ENCODE results near the gene BDKRB2. TPM values are rescaled to one million over a fixed set of nuclear protein-coding genes. Genes with fewer than 3 reads are reported as not detected.
A peak's percentile ranks its signal among the peaks of the same experiment; 100 is the strongest.

The BDKRB2 gene
- total RNA-seq, 1 donor from 2014 or later = 10.1 TPM

DNA sequence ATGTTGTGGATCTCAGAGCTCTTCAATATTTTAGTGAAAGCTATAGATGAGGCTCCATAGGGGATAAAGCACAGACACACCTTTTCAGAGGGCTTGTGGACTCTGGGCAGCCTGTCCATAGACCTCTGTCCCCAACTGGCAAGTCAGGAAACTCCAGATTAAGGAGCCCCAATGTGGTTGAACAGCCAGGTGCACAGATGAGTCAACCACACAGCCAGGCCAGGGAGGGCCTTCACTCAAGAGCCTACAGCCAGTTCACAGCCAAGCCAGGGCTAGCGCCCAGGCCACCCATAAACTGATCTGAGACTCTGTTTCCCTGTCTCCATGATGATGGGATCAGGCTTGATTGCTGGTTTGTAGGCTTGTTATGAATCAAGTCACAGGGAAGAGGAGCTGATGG lies 1.0 kb upstream of the BDKRB2 start:
- TF ChIP-seq, protein P1, sequence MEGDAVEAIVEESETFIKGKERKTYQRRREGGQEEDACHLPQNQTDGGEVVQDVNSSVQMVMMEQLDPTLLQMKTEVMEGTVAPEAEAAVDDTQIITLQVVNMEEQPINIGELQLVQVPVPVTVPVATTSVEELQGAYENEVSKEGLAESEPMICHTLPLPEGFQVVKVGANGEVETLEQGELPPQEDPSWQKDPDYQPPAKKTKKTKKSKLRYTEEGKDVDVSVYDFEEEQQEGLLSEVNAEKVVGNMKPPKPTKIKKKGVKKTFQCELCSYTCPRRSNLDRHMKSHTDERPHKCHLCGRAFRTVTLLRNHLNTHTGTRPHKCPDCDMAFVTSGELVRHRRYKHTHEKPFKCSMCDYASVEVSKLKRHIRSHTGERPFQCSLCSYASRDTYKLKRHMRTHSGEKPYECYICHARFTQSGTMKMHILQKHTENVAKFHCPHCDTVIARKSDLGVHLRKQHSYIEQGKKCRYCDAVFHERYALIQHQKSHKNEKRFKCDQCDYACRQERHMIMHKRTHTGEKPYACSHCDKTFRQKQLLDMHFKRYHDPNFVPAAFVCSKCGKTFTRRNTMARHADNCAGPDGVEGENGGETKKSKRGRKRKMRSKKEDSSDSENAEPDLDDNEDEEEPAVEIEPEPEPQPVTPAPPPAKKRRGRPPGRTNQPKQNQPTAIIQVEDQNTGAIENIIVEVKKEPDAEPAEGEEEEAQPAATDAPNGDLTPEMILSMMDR (IDR thresholded peaks at IDR 0.05; ENCODE audit: unreplicated experiment) = no peak
- peak overlapping the region; percentile 85 for H3K27ac Mint-ChIP-seq
- no peaks in the 10 kb centered on the region for H3K27me3 Mint-ChIP-seq (ENCODE audit: low read depth)
- H3K4me3 Mint-ChIP-seq = peak overlapping the region; percentile 70
- no peaks in the 10 kb centered on the region for H3K9me3 Mint-ChIP-seq
- peaks cover 50% of the 10 kb centered on the region for H3K4me1 Mint-ChIP-seq
- no peaks in the 10 kb centered on the region for H3K36me3 Mint-ChIP-seq
- no peak for DNase-seq (ENCODE audit: low spot score in 2 of 2, unreplicated experiment in 2 of 2)

DNA sequence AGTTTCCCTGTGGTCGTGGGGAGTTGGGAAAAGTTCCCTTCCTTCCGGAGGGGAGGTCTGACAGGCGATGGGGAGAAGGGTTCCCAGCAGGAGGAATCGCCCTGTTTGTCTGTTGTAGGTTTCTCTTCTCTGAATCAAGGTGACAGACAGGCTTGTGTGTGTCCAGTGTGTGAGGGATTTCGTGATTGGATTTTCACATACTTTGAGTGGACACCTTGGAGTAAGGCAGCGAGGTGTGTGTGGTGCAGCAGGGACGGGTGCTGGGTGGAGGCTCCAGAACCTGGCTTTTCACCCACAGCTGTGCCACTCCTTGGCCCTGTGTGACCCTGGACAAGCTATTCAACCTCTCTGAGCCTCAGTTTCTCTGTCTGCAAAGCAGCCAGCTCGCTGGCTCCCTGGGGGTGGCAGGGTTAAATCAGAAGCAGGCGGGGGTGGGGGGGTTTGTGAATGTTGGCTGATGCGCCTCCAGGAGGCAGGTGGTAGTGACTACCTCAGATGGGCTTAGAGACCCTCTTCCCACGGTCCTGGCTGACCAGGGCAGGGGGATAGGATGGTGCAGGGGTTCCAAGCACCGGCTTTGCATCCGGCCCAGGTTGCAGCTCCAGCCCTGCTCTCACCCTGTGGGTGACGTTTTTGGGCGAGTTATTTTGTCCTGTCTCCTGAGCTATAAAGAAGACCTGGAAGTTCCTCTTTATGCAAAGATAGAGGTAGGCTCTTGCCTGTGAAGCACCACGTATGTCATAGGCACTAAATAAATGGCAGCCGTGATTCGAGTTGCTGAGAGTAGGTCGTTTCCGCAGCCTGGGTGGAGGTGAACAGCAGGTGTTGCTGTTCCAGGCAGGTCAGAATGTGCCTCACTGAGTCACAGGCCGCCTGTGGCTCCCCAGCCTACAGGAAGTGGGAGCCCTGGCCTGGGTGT lies 679 bp downstream of the BDKRB2 start:
- no peaks in the 10 kb centered on the region for H3K27me3 Mint-ChIP-seq (ENCODE audit: low read depth)
- H3K4me3 Mint-ChIP-seq = peak overlapping the region; percentile 70
- peak overlapping the region; percentile 85 for H3K27ac Mint-ChIP-seq
- no peaks in the 10 kb centered on the region for H3K36me3 Mint-ChIP-seq
- H3K9me3 Mint-ChIP-seq = no peaks in the 10 kb centered on the region
- DNase-seq (ENCODE audit: low spot score in 2 of 2, unreplicated experiment in 2 of 2) = no peak
- peaks cover 47% of the 10 kb centered on the region for H3K4me1 Mint-ChIP-seq
- TF ChIP-seq, protein P1 (IDR thresholded peaks at IDR 0.05; ENCODE audit: unreplicated experiment) = no peak

DNA sequence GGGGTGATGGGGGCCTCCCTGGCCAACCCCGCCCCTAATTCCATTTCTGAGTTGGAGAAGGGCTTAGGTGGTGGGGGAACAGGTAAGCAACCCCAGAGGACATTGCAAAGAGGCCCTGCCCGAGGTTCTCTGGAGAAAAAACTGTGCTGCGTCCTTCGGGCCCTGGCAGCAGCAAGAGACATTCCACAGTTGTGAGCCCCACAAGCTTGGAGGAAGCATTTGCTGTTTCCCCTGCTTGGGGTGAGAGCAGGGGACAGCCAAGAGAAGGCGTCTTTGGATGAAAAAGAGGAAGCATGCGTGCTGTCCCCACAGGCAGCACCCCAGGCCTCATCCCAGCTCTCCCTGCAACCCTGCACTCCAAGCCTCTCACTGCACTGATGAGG lies 1.3 kb downstream of the BDKRB2 start:
- TF ChIP-seq, protein P1 (IDR thresholded peaks at IDR 0.05; ENCODE audit: unreplicated experiment) = no peak
- DNase-seq (ENCODE audit: low spot score in 2 of 2, unreplicated experiment in 2 of 2) = no peak
- peak overlapping the region; percentile 85 for H3K27ac Mint-ChIP-seq
- H3K4me3 Mint-ChIP-seq = peak overlapping the region; percentile 70
- H3K4me1 Mint-ChIP-seq = peaks cover 47% of the 10 kb centered on the region
- no peaks in the 10 kb centered on the region for H3K27me3 Mint-ChIP-seq (ENCODE audit: low read depth)
- no peaks in the 10 kb centered on the region for H3K36me3 Mint-ChIP-seq
- H3K9me3 Mint-ChIP-seq = no peaks in the 10 kb centered on the region

DNA sequence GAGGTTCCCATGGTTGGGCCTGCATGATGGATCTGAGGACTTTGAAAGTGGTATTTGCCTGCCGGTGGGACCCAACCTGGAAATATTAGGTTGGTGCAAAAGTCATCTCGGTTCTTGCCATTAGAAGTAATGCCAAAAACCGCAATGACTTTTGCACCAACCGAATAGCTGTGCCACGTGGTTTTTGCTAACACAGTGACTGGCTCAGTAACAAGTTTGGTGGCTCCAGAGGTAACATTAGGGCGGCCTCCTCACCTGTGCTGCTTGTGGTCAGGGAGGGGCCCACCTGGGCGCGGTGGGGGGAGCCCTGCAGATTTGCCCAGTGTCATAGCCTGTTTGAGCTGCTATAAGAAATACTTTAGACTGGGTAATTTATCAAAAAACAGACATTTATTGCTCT lies 1.8 kb downstream of the BDKRB2 start:
- H3K27ac Mint-ChIP-seq = peak overlapping the region; percentile 75
- H3K4me3 Mint-ChIP-seq = peak overlapping the region; percentile 70
- no peaks in the 10 kb centered on the region for H3K9me3 Mint-ChIP-seq
- H3K27me3 Mint-ChIP-seq (ENCODE audit: low read depth) = no peaks in the 10 kb centered on the region
- H3K36me3 Mint-ChIP-seq = peaks cover 4% of the 10 kb centered on the region
- H3K4me1 Mint-ChIP-seq = peaks cover 47% of the 10 kb centered on the region
- TF ChIP-seq, protein P1 (IDR thresholded peaks at IDR 0.05; ENCODE audit: unreplicated experiment) = no peak
- no peak for DNase-seq (ENCODE audit: low spot score in 2 of 2, unreplicated experiment in 2 of 2)

DNA sequence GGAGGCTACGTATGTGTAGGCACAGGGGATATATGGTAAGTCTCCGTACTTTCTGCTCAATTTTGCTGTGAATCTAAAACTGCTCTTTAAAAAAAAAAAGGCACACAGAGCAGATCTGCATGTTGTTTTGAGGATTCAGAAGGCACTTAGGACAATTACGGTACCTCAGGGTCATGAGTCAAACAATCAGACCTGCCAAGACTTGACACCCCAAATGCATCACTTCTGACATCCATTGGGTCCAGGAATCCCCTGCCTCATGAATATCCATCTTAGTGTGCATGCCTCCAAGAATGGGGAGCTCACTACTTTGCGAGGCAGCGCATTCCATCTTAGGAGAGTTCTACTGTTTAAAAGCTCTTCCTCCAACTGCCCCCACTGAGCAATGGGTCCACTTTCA lies 3.0 kb downstream of the BDKRB2 start:
- Mint-ChIP-seq H3K27me3 (ENCODE audit: low read depth) (no peaks in the 10 kb centered on the region), H3K27ac (no peak overlapping the region), H3K4me1 (peaks cover 41% of the 10 kb centered on the region), H3K4me3 (no peak overlapping the region), H3K9me3 (peaks cover 9% of the 10 kb centered on the region), H3K36me3 (peaks cover 14% of the 10 kb centered on the region)
- TF ChIP-seq, protein P1 (IDR thresholded peaks at IDR 0.05; ENCODE audit: unreplicated experiment) = no peak
- no peak for DNase-seq (ENCODE audit: low spot score in 2 of 2, unreplicated experiment in 2 of 2)
